DND-41 (cell line): Measurements from ENCODE around the gene FUBP1.

Experiments
- CTCF ChIP-seq: IDR thresholded peaks from 2 replicates; pipeline ENCODE4 v1.5.1; 2012; ENCODE audit warnings: borderline replicate concordance, low read length, moderate library complexity, mild to moderate bottlenecking; ENCODE audit not compliant: poor library complexity, severe bottlenecking; ENCODE audit errors: extremely low read depth
- EZH2 ChIP-seq: IDR thresholded peaks from 3 replicates; pipeline ENCODE4 v1.6.1; 2012; ENCODE audit warnings: borderline replicate concordance, low read depth, mild to moderate bottlenecking, moderate library complexity, low read length, inconsistent platforms; ENCODE audit not compliant: severe bottlenecking

DNA sequence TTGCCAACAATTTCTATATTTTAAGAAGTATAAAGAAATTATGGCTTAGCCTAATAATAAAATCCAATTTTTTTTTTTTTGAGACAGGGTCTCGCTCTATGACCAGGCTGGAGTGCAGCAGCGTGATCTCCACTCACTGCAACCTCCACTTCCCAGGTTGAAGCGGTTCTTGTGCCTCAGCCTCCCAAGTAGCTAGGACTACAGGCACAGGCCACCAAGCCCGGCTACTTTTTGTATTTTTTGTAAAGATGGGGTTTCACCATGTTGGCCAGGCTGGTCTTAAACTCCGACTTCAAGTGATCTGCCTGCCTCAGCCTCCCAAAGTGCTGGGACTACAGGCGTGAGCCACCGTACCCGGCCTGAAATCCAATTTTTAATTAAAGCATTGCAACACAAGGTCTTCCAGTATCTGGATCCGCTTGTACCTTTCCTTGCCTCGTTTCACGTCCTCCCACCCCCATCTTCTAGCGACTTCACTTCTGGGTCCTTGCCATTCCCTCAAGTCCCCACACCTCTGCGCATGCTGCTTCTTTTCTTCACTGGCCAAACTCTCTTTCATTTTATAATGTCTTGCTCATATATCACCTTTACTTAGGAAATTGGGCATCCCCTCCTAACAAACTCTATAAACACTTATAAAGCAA, 2.3 kb downstream of the FUBP1 start:
- no peak for TF ChIP-seq CTCF
- TF ChIP-seq EZH2 = no peak
